GM13977 (cell line): ENCODE measurements around the gene KIFAP3.

Experiments
- DNase-seq: peaks from one replicate; pipeline ENCODE4 v3.0.0; 2012; ENCODE audit warnings: low spot score
- in situ Hi-C: fragments of 300-500 bp; cut with MboI; formaldehyde crosslinking; loops from one replicate; pipeline ENCODE4 v1.12.0; 2022; ENCODE audit warnings: low sequenced_read_pairs, low pct_unique_long_range_greater_than_20kb, mixed read lengths, inconsistent platforms; ENCODE audit not compliant: unreplicated experiment
- TF ChIP-seq, protein P1 (sequence below): IDR thresholded peaks from 2 replicates; pipeline ENCODE4 v1.5.1; 2012; ENCODE audit warnings: mild to moderate bottlenecking, control low read depth; ENCODE audit not compliant: insufficient read depth; ENCODE audit errors: extremely low read depth, missing control alignments

KIFAP3 gene

GRCh38 chr1:169892176-169892926, 182.1 kb downstream of the KIFAP3 start:
- no peak for DNase-seq
- TF ChIP-seq, protein P1, sequence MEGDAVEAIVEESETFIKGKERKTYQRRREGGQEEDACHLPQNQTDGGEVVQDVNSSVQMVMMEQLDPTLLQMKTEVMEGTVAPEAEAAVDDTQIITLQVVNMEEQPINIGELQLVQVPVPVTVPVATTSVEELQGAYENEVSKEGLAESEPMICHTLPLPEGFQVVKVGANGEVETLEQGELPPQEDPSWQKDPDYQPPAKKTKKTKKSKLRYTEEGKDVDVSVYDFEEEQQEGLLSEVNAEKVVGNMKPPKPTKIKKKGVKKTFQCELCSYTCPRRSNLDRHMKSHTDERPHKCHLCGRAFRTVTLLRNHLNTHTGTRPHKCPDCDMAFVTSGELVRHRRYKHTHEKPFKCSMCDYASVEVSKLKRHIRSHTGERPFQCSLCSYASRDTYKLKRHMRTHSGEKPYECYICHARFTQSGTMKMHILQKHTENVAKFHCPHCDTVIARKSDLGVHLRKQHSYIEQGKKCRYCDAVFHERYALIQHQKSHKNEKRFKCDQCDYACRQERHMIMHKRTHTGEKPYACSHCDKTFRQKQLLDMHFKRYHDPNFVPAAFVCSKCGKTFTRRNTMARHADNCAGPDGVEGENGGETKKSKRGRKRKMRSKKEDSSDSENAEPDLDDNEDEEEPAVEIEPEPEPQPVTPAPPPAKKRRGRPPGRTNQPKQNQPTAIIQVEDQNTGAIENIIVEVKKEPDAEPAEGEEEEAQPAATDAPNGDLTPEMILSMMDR = no peak

DNA sequence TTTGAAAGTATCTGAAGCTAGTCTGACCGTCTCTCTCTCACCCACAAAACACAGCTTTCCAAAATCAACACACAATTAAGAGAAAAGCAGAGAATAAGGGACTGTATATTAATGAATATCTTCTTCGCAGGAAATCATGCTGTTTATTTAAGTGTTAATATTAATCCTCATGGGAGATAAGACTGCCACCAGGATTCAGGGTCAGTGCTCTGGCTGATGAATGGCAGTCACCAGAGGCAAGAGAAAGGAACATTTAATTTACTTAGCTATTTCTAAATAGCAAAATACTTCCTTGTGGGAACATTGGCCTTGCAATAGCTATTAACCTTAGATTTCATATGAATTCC, 183.0 kb downstream of the KIFAP3 start:
- TF ChIP-seq, protein P1 = no peak
- in situ Hi-C loops = no loop called here
- DNase-seq = no peak

More at GRCh38 chr1:169892176-169892926, 182.1 kb downstream of the KIFAP3 start:
- in situ Hi-C loops = no loop called here

GRCh38 chr1:169890761-169891538, 183.5 kb downstream of the KIFAP3 start:
- in situ Hi-C loops = no loop called here
- peak; percentile 61 for DNase-seq
- TF ChIP-seq, protein P1 = no peak

- TF ChIP-seq, protein P1 = no peak
- DNase-seq = no peak
- in situ Hi-C loops = no loop called here
These were observed 184.6 kb downstream of the KIFAP3 start for GRCh38 chr1:169889871-169890270.

- in situ Hi-C loops = no loop called here
- TF ChIP-seq, protein P1 = no peak
- DNase-seq = no peak
These were observed 187.6 kb downstream of the KIFAP3 start for GRCh38 chr1:169886931-169887330.

- TF ChIP-seq, protein P1 = no peak
- no peak for DNase-seq
- in situ Hi-C loops = no loop called here
These were observed 188.1 kb downstream of the KIFAP3 start for GRCh38 chr1:169886422-169886821.
